HCT116 (cell line): ENCODE data around the gene KRT6C. TPM values are rescaled to one million over a fixed set of nuclear protein-coding genes. Genes with fewer than 3 reads are reported as not detected.

ENCODE experiments used
- ATAC-seq: fragments of 200-7000 bp; cut with Tn5 transposase; 2 replicates; pipeline ENCODE4 v1.9.1; 2020; ENCODE audit warnings: mild to moderate bottlenecking, moderate library complexity
- BruUV-seq: library from RNA; stranded (reverse); fragments of 400-500 nt; replicated peaks from 2 replicates; lab custom pipeline; 2021; lab: Mats Ljungman, UMichigan
- CTCF ChIA-PET: fragments of 300-600 bp; sonication (Branson Sonifier 250); formaldehyde crosslinking; loops from one replicate; lab custom pipeline; 2021; ENCODE audit warnings: antibody characterized with exemption; lab: Charles Lee
- POLR2A ChIA-PET: fragments of 300-600, 350-600 bp; sonication (Branson Sonifier 250); formaldehyde crosslinking; loops from one replicate; lab custom pipeline; 2021; ENCODE audit warnings: antibody characterized with exemption; lab: Charles Lee
- RAD21 ChIA-PET, 2 experiments: fragments of 300-600 bp; sonication (Branson Sonifier 250); formaldehyde crosslinking; loops; one replicate each; lab custom pipeline; 2023; ENCODE audit warnings: low total read pairs in 2 of 2; ENCODE audit not compliant: uncharacterized antibody in 2 of 2, unreplicated experiment in 2 of 2, low non-redundant PET in 1 of 2; lab: Charles Lee
- DNase-seq: peaks from one replicate; pipeline ENCODE4 v3.0.0-alpha.2; 2010; ENCODE audit warnings: low read depth, low spot score
- H2AFZ ChIP-seq: fragments of 200-600 bp; shearing (Covaris generic), sonication (generic); 2 replicates; pipeline ENCODE4 v1.6.1; 2017; ENCODE audit warnings: low read depth, mixed run types, mixed read lengths, antibody characterized with exemption, low read length; ENCODE audit not compliant: poor library complexity, severe bottlenecking
- H3K27ac ChIP-seq: 2 replicates; pipeline ENCODE4 v1.5.1; 2012; ENCODE audit warnings: low read depth, low read length
- H3K27me3 ChIP-seq: fragments of 200-600 bp; sonication (generic); 2 replicates; pipeline ENCODE4 v1.6.1; 2016; ENCODE audit warnings: mixed run types, low read length, mixed read lengths; ENCODE audit not compliant: insufficient read depth
- H3K36me3 ChIP-seq, 2 experiments: fragments of 200-500 bp in 1 of 2; fragments of 200-600 bp in 1 of 2; sonication (Bioruptor generic) in 1 of 2; sonication (generic) in 1 of 2; 2 replicates each; pipeline versions ENCODE4 v1.5.1 to v1.6.1; 2014 to 2016; ENCODE audit warnings: low read length in 2 of 2, inconsistent platforms in 1 of 2, mixed read lengths in 1 of 2, mixed run types in 1 of 2; ENCODE audit not compliant: insufficient read depth in 2 of 2, control insufficient read depth in 1 of 2
- H3K4me1 ChIP-seq, 2 experiments: fragments of 200-600 bp in 1 of 2; sonication (generic) in 1 of 2; 2 replicates each; pipeline versions ENCODE4 v1.5.1 to v1.6.1; 2012 to 2017; ENCODE audit warnings: low read length in 2 of 2, inconsistent platforms in 1 of 2, mild to moderate bottlenecking in 1 of 2, mixed read lengths in 1 of 2, mixed run types in 1 of 2, moderate library complexity in 1 of 2; ENCODE audit not compliant: insufficient read depth in 2 of 2, control insufficient read depth in 1 of 2
- H3K4me2 ChIP-seq: fragments of 200-600 bp; sonication (generic); 2 replicates; pipeline ENCODE4 v1.6.1; 2017; ENCODE audit warnings: mixed run types, low read length, mixed read lengths
- H3K4me3 ChIP-seq, 2 experiments: fragments of 200-600 bp in 1 of 2; sonication (generic) in 1 of 2; replicated peaks in 1 of 2; 2 replicates each; pipeline ENCODE4 v1.5.1; 2011 to 2016; ENCODE audit warnings: low read length in 2 of 2, control low read depth in 1 of 2, low read depth in 1 of 2, mild to moderate bottlenecking in 1 of 2, mixed read lengths in 1 of 2, mixed run types in 1 of 2
- H3K79me2 ChIP-seq: fragments of 200-600 bp; sonication (generic); 2 replicates; pipeline ENCODE4 v1.6.1; 2017; ENCODE audit warnings: mild to moderate bottlenecking, mixed run types, low read length, moderate library complexity, mixed read lengths; ENCODE audit not compliant: insufficient read depth
- H3K9ac ChIP-seq: fragments of 200-600 bp; sonication (generic); 2 replicates; pipeline ENCODE4 v1.6.1; 2016; ENCODE audit warnings: low read length, mixed read lengths
- H3K9me2 ChIP-seq: fragments of 200-600 bp; sonication (generic), shearing (Covaris generic); 2 replicates; pipeline ENCODE4 v1.6.1; 2017; ENCODE audit warnings: mixed run types, mild to moderate bottlenecking, moderate library complexity; ENCODE audit not compliant: insufficient read depth
- H3K9me3 ChIP-seq, 2 experiments: fragments of 200-500 bp in 1 of 2; fragments of 200-600 bp in 1 of 2; sonication (Bioruptor generic) in 1 of 2; sonication (generic) in 1 of 2; 2 replicates each; pipeline ENCODE4 v1.6.1; 2014 to 2017; ENCODE audit warnings: low read length in 2 of 2, mixed read lengths in 2 of 2, inconsistent platforms in 1 of 2, low read depth in 1 of 2, mild to moderate bottlenecking in 1 of 2, mixed run types in 1 of 2, moderate library complexity in 1 of 2; ENCODE audit not compliant: control insufficient read depth in 1 of 2, insufficient read depth in 1 of 2
- H4K20me1 ChIP-seq: fragments of 200-600 bp; sonication (generic), shearing (Covaris generic); 2 replicates; pipeline ENCODE4 v1.6.1; 2017; ENCODE audit warnings: mixed run types, mild to moderate bottlenecking, moderate library complexity; ENCODE audit not compliant: insufficient read depth
- CBX3 ChIP-seq: IDR thresholded peaks from 2 replicates; pipeline ENCODE4 v1.6.1; 2012; ENCODE audit warnings: low read depth
- JUND ChIP-seq: IDR thresholded peaks from 2 replicates; pipeline ENCODE4 v1.6.1; 2012
- POLR2AphosphoS5 ChIP-seq: IDR thresholded peaks from 2 replicates; pipeline ENCODE4 v1.6.1; 2011; ENCODE audit warnings: mild to moderate bottlenecking, low read depth, low read length, moderate library complexity
- REST ChIP-seq: IDR thresholded peaks from 2 replicates; pipeline ENCODE4 v1.6.1; 2012; ENCODE audit warnings: low read depth
- SP1 ChIP-seq: IDR thresholded peaks from 2 replicates; pipeline ENCODE4 v1.6.1; 2012; ENCODE audit warnings: low read depth
- SRF ChIP-seq: IDR thresholded peaks from 2 replicates; pipeline ENCODE4 v1.6.1; 2012; ENCODE audit warnings: low read depth
- YY1 ChIP-seq: IDR thresholded peaks from 2 replicates; pipeline ENCODE4 v1.6.1; 2011; ENCODE audit warnings: low read length, low read depth, moderate library complexity, mild to moderate bottlenecking; ENCODE audit not compliant: insufficient replicate concordance; ENCODE audit errors: extremely low read depth
- ZBTB33 ChIP-seq: IDR thresholded peaks from 2 replicates; pipeline ENCODE4 v1.6.1; 2011; ENCODE audit warnings: mild to moderate bottlenecking, low read length, moderate library complexity; ENCODE audit not compliant: insufficient replicate concordance; ENCODE audit errors: extremely low read depth
- ZFX ChIP-seq: fragments of 450-650 bp; IDR thresholded peaks from 2 replicates; pipeline ENCODE4 v1.6.1; 2017
- intact Hi-C: fragments of 100-400 bp; cut with micrococcal nuclease; formaldehyde crosslinking; loops from 2 replicates; pipeline ENCODE4 v1.10.0; 2022
- total RNA-seq: library from RNA; stranded (reverse); gene quantifications from one replicate; pipeline ENCODE4 v1.2.1, GENCODE V29; 2021; ENCODE audit not compliant: unreplicated experiment
- TF ChIP-seq, protein P1 (sequence below), 3 experiments: fragments of 200-600 bp in 1 of 3; sonication (generic) in 1 of 3; IDR thresholded peaks in 2 of 3; conservative IDR thresholded peaks in 1 of 3; 2 replicates each; pipeline ENCODE4 v1.5.1; 2012 to 2017; ENCODE audit warnings: low read depth in 2 of 3, low read length in 2 of 3, antibody characterized with exemption in 1 of 3, borderline replicate concordance in 1 of 3, control low read depth in 1 of 3, mild to moderate bottlenecking in 1 of 3, mixed read lengths in 1 of 3, mixed run types in 1 of 3, moderate library complexity in 1 of 3; ENCODE audit not compliant: insufficient read depth in 1 of 3

Gene KRT6C
- total RNA-seq, 1 experiment from 2014 or later: not detected

DNA sequence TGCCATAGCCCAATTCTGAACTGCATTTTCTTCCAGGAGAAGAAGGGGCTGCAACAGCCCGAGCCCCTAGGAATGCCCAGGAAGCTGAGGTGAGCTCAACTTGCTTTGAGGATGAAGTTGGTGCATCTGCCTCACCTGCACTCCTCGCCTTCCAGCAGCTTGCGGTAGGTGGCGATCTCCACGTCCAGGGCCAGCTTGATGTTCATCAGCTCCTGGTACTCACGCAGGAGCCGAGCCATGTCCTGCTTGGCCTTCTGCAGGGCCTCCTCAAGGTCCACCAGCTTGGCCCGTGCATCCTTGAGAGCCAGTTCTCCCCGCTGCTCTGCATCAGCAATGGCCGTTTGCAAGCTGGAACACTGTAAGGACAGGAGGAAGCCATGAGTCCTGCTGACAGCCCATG is 45.5 kb downstream of the KRT6C start:
- intact Hi-C loops: no loop called here
- ChIA-PET CTCF (no interaction called here), RAD21 (no interaction called here), POLR2A (no interaction called here)
- TF ChIP-seq, protein P1, sequence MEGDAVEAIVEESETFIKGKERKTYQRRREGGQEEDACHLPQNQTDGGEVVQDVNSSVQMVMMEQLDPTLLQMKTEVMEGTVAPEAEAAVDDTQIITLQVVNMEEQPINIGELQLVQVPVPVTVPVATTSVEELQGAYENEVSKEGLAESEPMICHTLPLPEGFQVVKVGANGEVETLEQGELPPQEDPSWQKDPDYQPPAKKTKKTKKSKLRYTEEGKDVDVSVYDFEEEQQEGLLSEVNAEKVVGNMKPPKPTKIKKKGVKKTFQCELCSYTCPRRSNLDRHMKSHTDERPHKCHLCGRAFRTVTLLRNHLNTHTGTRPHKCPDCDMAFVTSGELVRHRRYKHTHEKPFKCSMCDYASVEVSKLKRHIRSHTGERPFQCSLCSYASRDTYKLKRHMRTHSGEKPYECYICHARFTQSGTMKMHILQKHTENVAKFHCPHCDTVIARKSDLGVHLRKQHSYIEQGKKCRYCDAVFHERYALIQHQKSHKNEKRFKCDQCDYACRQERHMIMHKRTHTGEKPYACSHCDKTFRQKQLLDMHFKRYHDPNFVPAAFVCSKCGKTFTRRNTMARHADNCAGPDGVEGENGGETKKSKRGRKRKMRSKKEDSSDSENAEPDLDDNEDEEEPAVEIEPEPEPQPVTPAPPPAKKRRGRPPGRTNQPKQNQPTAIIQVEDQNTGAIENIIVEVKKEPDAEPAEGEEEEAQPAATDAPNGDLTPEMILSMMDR (IDR thresholded peaks at IDR 0.05 in 2 of 3, conservative IDR thresholded peaks at IDR 0.05 in 1 of 3; ENCODE audit: borderline replicate concordance in 1 of 3, insufficient read depth in 1 of 3, low read depth in 2 of 3, low read length in 2 of 3): peak in 1 of 3 experiments; percentile 8; a peak in 1 of 6 replicates
- no peak for TF ChIP-seq ZBTB33
- H3K36me3 ChIP-seq: no peaks in the 10 kb centered on the region
- H3K9ac ChIP-seq: no peak overlapping the region
- no peak overlapping the region for H3K4me2 ChIP-seq
- no peaks in the 10 kb centered on the region for H3K9me3 ChIP-seq
- BruUV-seq: no TSS peak
- H3K9me2 ChIP-seq: no peaks in the 10 kb centered on the region
- no peaks in the 10 kb centered on the region for H4K20me1 ChIP-seq
- H3K4me3 ChIP-seq: no peak overlapping the region
- H2AFZ ChIP-seq: no peak overlapping the region
- H3K4me1 ChIP-seq: peaks cover 0 to 23% of the 10 kb centered on the region in 2 experiments; a peak in 2 of 4 replicates
- H3K27ac ChIP-seq: no peak overlapping the region
- no peak for ATAC-seq
- no peaks in the 10 kb centered on the region; the same call in 1 of the 2 replicates for H3K27me3 ChIP-seq
- no peak for DNase-seq
- no peaks in the 10 kb centered on the region for H3K79me2 ChIP-seq

DNA sequence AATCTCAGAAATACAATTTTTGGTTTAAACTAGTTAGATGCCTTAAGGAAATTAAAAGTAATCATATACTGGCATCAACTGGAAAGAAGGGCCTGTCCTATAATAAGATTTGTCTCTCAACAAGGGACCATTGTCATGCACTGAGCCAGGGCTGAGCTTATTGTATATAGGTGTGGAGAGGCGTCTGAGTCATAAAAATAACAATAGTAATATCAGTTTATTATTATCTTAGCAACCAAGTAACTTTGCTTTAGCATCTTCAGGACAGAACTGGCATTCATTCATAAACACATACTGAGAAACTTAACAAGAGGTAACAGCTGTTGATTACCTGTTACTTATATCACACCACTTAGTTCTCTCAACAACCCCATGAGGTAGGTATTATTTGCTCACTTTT is 46.5 kb downstream of the KRT6C start:
- ATAC-seq: peak; percentile 65
- peaks cover 0 to 23% of the 10 kb centered on the region in 2 experiments; a peak in 2 of 4 replicates for H3K4me1 ChIP-seq
- no peak overlapping the region for H3K4me3 ChIP-seq
- no peak overlapping the region for H3K4me2 ChIP-seq
- ChIA-PET POLR2A (interaction anchor here (0.8 kb wide), 1 partner anchor 547 kb away, joined by 4 read pairs; no protein-coding TSS in a partner anchor), RAD21 (no interaction called here), CTCF (no interaction called here)
- intact Hi-C loops: no loop called here
- no peak overlapping the region for H2AFZ ChIP-seq
- H3K36me3 ChIP-seq: no peaks in the 10 kb centered on the region
- no peak overlapping the region for H3K9ac ChIP-seq
- DNase-seq: peak; percentile 27
- H4K20me1 ChIP-seq: no peaks in the 10 kb centered on the region
- no peak overlapping the region for H3K27ac ChIP-seq
- H3K9me2 ChIP-seq: no peaks in the 10 kb centered on the region
- no TSS peak for BruUV-seq
- no peaks in the 10 kb centered on the region; the same call in 1 of the 2 replicates for H3K27me3 ChIP-seq
- H3K9me3 ChIP-seq: no peaks in the 10 kb centered on the region
- H3K79me2 ChIP-seq: no peaks in the 10 kb centered on the region
- no peak for TF ChIP-seq POLR2AphosphoS5
- no peak for TF ChIP-seq ZFX
- no peak for TF ChIP-seq SP1
- no peak for TF ChIP-seq YY1
- no peak for TF ChIP-seq CBX3
- no peak for TF ChIP-seq JUND
- TF ChIP-seq SRF: no peak
- no peak for TF ChIP-seq REST
